HG02840 (cell line): ENCODE data around the gene DNAJB12.
A peak's percentile ranks its signal among the peaks of the same experiment; 100 is the strongest.
"Not testable (repeated sequence)": the region's sequence is repeated elsewhere in the genome, so short reads cannot be mapped to it uniquely, and the experiment has no call there.

Experiments
- ATAC-seq: cut with Tn5 transposase; IDR thresholded peaks from one replicate; pipeline ENCODE4 v1.9.1; 2021; ENCODE audit warnings: mild to moderate bottlenecking, moderate library complexity, moderate number of reproducible peaks; ENCODE audit not compliant: unreplicated experiment, low FRiP score

DNAJB12 gene

DNA sequence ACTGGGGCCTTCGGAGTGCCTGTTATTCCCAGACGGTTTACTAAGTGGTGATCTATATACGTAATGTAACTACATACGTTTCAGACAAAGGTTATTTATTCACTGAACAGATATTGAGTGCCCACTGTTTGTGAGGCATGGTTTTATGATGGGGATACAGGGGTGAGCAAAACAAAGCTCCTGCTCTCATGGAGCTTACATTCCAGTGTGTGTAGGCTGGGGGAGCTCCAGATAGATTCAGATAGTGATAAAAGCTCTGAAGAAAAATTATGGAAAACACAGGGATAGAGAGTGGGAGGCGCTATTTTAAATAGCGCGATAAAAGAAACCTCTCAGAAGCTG, 466 bp upstream of the DNAJB12 start:
- no peak for ATAC-seq

DNA sequence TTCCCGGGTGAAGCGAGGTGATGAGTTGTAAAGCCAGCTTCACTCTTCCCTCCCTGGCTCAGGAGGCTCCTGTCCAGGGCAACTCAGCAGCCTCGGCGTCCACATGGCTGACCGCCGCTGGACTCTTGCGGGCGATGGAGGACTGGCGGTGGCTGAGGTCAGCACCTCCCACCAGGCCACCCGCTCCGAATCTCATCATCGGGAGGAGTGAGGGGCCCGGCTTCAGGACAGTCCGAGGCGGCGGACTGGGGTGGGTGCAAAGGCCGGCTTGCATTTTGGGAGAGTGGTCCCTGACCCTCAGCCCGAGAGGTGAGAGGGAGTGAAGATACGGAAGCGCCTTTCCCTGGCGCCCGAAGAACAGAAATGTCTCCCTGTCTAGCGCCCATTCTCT, 759 bp downstream of the DNAJB12 start:
- peak; percentile 3 for ATAC-seq

DNA sequence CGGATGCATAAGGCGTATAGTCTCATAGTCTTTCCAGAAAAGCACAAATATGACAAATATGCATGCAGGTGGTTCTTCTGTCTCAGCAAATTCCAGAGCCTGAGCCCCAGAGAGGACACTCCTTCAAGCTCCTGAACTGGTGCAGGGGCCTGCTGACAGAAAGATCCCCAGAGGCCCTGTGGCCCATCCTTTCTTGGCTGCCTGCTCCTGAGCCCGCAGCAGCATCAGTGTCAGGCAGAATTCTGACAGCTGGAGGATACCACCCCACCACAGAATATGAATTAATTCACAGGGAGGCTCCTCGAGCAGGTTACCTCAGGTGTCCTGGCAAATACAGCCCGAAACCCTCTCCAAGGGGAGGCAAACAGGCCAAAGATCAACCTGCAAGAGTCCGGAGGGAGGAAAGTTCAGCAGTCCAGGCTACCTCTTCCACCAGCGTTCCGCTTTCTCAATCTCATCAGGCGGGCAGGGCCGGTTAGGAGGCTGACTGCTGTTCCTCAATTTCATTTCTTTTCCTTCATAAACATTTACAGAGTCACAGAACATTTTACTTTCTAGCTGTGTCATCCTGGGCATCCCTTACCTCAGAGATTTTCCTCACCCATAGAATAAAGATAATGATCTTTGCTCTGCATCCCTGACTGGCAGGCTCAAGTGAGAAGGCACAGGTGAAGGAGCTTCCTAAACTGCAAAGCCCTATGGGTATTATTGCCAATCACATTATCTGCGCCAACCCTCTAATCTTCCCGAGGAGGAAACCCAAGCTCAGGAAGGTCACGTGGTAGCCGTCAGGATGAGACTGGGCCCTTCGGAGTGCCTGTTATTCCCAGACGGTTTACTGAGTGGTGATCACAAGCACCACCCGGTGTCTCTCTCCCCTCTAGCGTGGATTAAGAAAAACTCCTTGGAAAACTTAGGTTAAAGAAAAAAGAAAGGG, 1.4 kb downstream of the DNAJB12 start:
- ATAC-seq = no peak

- no peak for ATAC-seq
Measured at GRCh38 chr10:72351479-72351878, 3.2 kb downstream of the DNAJB12 start.

DNA sequence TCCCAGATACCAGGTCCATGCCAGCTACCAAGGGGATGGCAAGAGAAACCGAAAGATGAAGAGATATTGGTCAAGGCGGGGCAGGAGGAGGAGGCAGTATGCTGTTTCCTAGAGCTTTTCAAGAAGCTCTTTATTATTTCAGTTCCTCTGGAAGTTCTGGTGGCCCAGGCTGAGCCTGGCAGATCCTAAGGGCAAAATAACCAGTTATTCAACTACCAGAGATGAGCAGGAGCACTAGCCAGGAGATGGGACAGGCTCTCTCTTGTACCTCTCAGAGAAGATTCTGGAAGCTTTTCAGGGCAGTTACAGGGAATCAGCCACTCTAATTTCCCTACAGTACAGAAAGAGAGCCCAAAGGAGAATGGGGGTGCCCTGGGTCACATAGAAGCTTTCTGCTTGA, 5.3 kb downstream of the DNAJB12 start:
- no peak for ATAC-seq

DNA sequence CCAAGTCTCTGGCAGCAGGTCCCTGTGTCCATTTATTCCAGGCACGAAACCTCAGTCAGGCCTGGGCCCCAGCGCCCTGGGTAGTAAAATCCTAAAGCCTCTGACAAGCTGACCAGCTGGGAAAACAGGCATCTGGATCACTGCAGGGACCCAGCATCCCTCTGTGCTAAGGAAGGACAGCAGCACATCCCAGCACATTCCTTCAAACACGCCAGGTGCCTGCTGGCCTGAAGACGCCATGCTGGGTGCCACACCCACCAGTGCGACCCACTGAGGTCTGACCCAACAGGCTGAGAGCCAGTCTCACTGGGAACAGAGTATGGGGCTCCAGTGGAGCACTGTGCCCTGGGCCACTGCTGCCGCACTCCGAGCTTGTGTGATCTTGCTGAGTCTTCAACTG, 6.4 kb downstream of the DNAJB12 start:
- ATAC-seq = no peak

- not testable (repeated sequence) for ATAC-seq
Measured at GRCh38 chr10:72346117-72346516, 8.6 kb downstream of the DNAJB12 start.

- no peak for ATAC-seq
Measured at GRCh38 chr10:72344932-72345331, 9.8 kb downstream of the DNAJB12 start.

DNA sequence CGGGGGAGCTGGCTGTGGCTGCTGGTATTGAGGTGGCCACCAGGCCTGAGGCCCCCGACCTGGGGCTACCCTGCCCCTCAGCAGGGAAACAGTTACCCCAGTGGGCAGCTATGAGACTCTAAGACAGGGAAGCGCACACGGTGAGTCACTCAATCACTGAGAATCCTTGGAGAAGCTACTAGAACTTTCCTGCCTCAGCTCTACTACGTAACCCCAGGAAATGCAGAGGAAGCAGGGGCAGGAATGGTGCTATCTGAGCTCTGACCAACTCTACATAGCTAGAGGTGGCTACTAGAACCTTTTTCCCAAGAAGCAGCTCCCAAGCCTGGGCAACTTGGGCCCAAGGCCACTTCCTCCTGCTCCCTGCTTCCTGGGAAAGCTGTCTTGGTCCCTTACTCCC, 11.8 kb downstream of the DNAJB12 start:
- ATAC-seq = no peak

- ATAC-seq = no peak
Measured at GRCh38 chr10:72340510-72341261, 14.0 kb downstream of the DNAJB12 start.

DNA sequence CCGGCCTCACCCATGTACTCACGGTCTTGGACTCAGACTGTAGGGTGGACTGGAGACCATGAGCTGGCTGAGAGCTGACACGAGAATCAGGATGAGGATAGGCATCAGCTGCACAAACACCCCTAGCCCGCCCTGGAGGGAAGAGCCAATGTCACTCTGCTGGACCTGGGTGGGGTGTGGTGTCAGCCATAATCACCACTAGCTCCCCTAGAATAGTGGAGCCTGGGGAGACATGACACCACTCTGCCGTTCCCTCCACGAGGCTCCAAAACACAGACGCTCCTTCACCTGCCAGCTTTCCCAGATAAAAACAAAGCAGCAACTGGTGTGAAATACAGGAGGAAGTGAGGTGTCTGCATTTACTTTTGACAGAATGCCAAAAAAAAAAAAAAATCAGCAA, 16.5 kb downstream of the DNAJB12 start:
- no peak for ATAC-seq

GRCh38 chr10:72337722-72338121, 17.0 kb downstream of the DNAJB12 start:
- no peak for ATAC-seq

GRCh38 chr10:72337039-72337629, 17.6 kb downstream of the DNAJB12 start:
- ATAC-seq = no peak

- no peak for ATAC-seq
Measured at GRCh38 chr10:72336259-72337038, 18.3 kb downstream of the DNAJB12 start.

- ATAC-seq = peak; percentile 37
Measured at GRCh38 chr10:72335394-72336258, 19.1 kb downstream of the DNAJB12 start.

GRCh38 chr10:72334825-72335393, 19.8 kb downstream of the DNAJB12 start:
- ATAC-seq = peak; percentile 50

- no peak for ATAC-seq
Measured at GRCh38 chr10:72334196-72334824, 20.4 kb downstream of the DNAJB12 start.

- ATAC-seq = no peak
Measured at GRCh38 chr10:72333112-72334015, 21.4 kb downstream of the DNAJB12 start.
